ENCODE results near the gene PRORP. TPM values are rescaled to one million over a fixed set of nuclear protein-coding genes. Genes with fewer than 3 reads are reported as not detected.

Gene PRORP
- polyA plus RNA-seq, 2 of the 4 experiments (the other 2 are of a cell fraction): 29.2 to 38.8 TPM

DNA sequence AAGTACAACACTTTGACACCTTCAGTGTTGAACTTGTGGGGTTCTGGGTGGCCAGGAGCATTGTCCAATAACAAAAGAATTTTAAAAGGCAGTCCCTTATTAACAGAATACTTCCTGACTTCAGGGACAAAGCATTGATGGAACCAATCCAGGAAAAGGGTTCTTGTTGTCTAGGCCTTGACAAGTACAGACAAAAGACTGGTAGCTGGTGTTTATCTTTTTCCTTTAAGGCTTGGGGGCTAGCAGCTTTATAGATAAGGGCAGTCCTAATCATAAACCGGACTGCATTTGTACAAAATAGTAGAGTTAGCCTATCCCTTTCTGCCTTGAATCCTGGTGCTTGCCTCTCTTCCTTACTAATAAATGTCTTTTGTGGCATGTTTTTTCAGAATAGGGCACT is 48.9 kb upstream of the PRORP start:
- ATAC-seq (no peak), DNase-seq (ENCODE audit: low read depth in 1 of 2, low spot score in 1 of 2) (no peak), FAIRE-seq (no peak)
- H3K4me1 ChIP-seq: no peaks in the 10 kb centered on the region
- no peak overlapping the region for H3K4me3 ChIP-seq
- 100% methylated on average over 1 of the region's 1 CpG for WGBS (ENCODE audit: missing lambda C conversion rate)
- POLR2A ChIA-PET: interaction anchor here (0.5 kb wide), 1 partner anchor 25 kb away, joined by 8 read pairs; no protein-coding TSS in a partner anchor
- no peak overlapping the region for H3K27ac ChIP-seq
- no peak overlapping the region for H3K4me2 ChIP-seq
- no peaks in the 10 kb centered on the region; the same call in 2 of the 3 replicates for H3K9me3 ChIP-seq
- TF ChIP-seq HOXA7 (CRISPR knock-in tag; IDR thresholded peaks at IDR 0.05): no peak
- TF ChIP-seq EHMT2 (IDR thresholded peaks at IDR 0.05; ENCODE audit: low read depth): no peak
- TF ChIP-seq RARB (CRISPR knock-in tag; IDR thresholded peaks at IDR 0.05): no peak
- TF ChIP-seq MAZ (IDR thresholded peaks at IDR 0.05; ENCODE audit: borderline replicate concordance, low read depth, low read length): no peak
- no peak for TF ChIP-seq POLR2A (IDR thresholded peaks at IDR 0.05; ENCODE audit: low read length)
- TF ChIP-seq MYC (IDR thresholded peaks at IDR 0.05; ENCODE audit: borderline replicate concordance, low read length): no peak
- no peak for TF ChIP-seq SMC3 (IDR thresholded peaks at IDR 0.05)
- TF ChIP-seq CEBPB (IDR thresholded peaks at IDR 0.05): no peak
- TF ChIP-seq FOXS1 (CRISPR knock-in tag; IDR thresholded peaks at IDR 0.05): no peak
- no peak for TF ChIP-seq ESRRA (IDR thresholded peaks at IDR 0.05; ENCODE audit: borderline replicate concordance, low read length)
- no peak for TF ChIP-seq CBX2 (IDR thresholded peaks at IDR 0.05; ENCODE audit: borderline replicate concordance, low read depth)
- TF ChIP-seq HDAC2 (IDR thresholded peaks at IDR 0.05): no peak
- CTCF ChIA-PET: interaction anchor here (0.7 to 1.3 kb wide), 2 partner anchors 9 to 142 kb away, joined by 3 to 5 read pairs; no protein-coding TSS in a partner anchor

GRCh38 chr14:35078082-35078481 is 44.3 kb upstream of the PRORP start:
- ChIA-PET POLR2A (interaction anchor here (1.3 kb wide), 1 partner anchor 32 kb away, joined by 8 read pairs; the partner anchor contains the start of gene FAM177A1), CTCF (interaction anchor here (0.5 to 1.3 kb wide), 3 partner anchors 15 to 137 kb away, joined by 3 read pairs; no protein-coding TSS in a partner anchor)
- WGBS (ENCODE audit: missing lambda C conversion rate): 97% methylated on average over 2 of the region's 2 CpGs
- no peak for FAIRE-seq
- Histone ChIP-seq H3K4me1 (no peaks in the 10 kb centered on the region), H3K4me2 (no peak overlapping the region), H3K4me3 (no peak overlapping the region), H3K27ac (no peak overlapping the region), H3K9me3 (no peaks in the 10 kb centered on the region)
- no peak for ATAC-seq
- TF ChIP-seq FOXS1 (CRISPR knock-in tag; IDR thresholded peaks at IDR 0.05) (no peak), MAX (IDR thresholded peaks at IDR 0.05) (no peak), GATA3 (IDR thresholded peaks at IDR 0.05; ENCODE audit: borderline replicate concordance) (no peak), CEBPB (IDR thresholded peaks at IDR 0.05) (no peak), ZFP36 (IDR thresholded peaks at IDR 0.05; ENCODE audit: borderline replicate concordance, partially characterized antibody) (no peak), SREBF2 (IDR thresholded peaks at IDR 0.05) (no peak), HMGXB4 (CRISPR knock-in tag; IDR thresholded peaks at IDR 0.05; ENCODE audit: borderline replicate concordance) (no peak), TP53 (CRISPR knock-in tag; IDR thresholded peaks at IDR 0.05) (no peak), KDM1A (IDR thresholded peaks at IDR 0.05; ENCODE audit: low read depth) (no peak), RCOR1 (IDR thresholded peaks at IDR 0.05; ENCODE audit: low read depth, low read length) (no peak)
- TF ChIP-seq, protein P1, sequence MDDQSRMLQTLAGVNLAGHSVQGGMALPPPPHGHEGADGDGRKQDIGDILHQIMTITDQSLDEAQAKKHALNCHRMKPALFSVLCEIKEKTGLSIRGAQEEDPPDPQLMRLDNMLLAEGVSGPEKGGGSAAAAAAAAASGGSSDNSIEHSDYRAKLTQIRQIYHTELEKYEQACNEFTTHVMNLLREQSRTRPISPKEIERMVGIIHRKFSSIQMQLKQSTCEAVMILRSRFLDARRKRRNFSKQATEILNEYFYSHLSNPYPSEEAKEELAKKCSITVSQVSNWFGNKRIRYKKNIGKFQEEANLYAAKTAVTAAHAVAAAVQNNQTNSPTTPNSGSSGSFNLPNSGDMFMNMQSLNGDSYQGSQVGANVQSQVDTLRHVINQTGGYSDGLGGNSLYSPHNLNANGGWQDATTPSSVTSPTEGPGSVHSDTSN (IDR thresholded peaks at IDR 0.05): no peak
- no peak for DNase-seq (ENCODE audit: low read depth in 1 of 2, low spot score in 1 of 2)

- Histone ChIP-seq H3K27ac (no peak overlapping the region), H3K9me3 (no peaks in the 10 kb centered on the region), H3K4me2 (no peak overlapping the region), H3K4me3 (no peak overlapping the region), H3K4me1 (no peaks in the 10 kb centered on the region)
- CTCF ChIA-PET: interaction anchor here (0.6 kb wide), 1 partner anchor 15 kb away, joined by 4 read pairs; no protein-coding TSS in a partner anchor
- ATAC-seq (no peak), FAIRE-seq (no peak), DNase-seq (ENCODE audit: low read depth in 1 of 2, low spot score in 1 of 2) (no peak)
- POLR2A ChIA-PET: no interaction called here
- TF ChIP-seq FOSL2 (IDR thresholded peaks at IDR 0.05): no peak
- TF ChIP-seq FOSL2 (CRISPR knock-in tag; IDR thresholded peaks at IDR 0.05): no peak
- no peak for TF ChIP-seq SREBF2 (IDR thresholded peaks at IDR 0.05)
- WGBS (ENCODE audit: missing lambda C conversion rate): 63% methylated on average over 1 of the region's 1 CpG
Observed at GRCh38 chr14:35079742-35080141, 42.6 kb upstream of the PRORP start.

Data from A549 (cell line).